KMS-11 (cell line): ENCODE measurements around the gene AEBP1.

ENCODE experiments used
- H2AFZ ChIP-seq: fragments of 200-600 bp; sonication (generic); 2 replicates; pipeline ENCODE4 v1.6.1; 2016; ENCODE audit warnings: antibody characterized with exemption, mixed run types, low read depth
- H3K27ac ChIP-seq: fragments of 200-600 bp; sonication (generic); 2 replicates; pipeline ENCODE4 v1.6.1; 2016; ENCODE audit warnings: mild to moderate bottlenecking, mixed run types
- H3K27me3 ChIP-seq: fragments of 200-600 bp; sonication (generic); 2 replicates; pipeline ENCODE4 v1.6.1; 2017; ENCODE audit warnings: mild to moderate bottlenecking, low read depth, mixed run types, moderate library complexity; ENCODE audit not compliant: insufficient read depth
- H3K36me3 ChIP-seq: fragments of 200-600 bp; sonication (generic); 2 replicates; pipeline ENCODE4 v1.6.1; 2017; ENCODE audit warnings: mild to moderate bottlenecking, mixed run types; ENCODE audit not compliant: insufficient read depth
- H3K4me1 ChIP-seq: fragments of 200-600 bp; sonication (generic); 2 replicates; pipeline ENCODE4 v1.6.1; 2016; ENCODE audit warnings: mild to moderate bottlenecking, low read depth, mixed run types; ENCODE audit not compliant: poor library complexity, severe bottlenecking
- H3K4me2 ChIP-seq: fragments of 200-600 bp; sonication (generic); 2 replicates; pipeline ENCODE4 v1.7.0; 2016; ENCODE audit warnings: mild to moderate bottlenecking, mixed run types
- H3K4me3 ChIP-seq: fragments of 200-600 bp; sonication (generic); IDR thresholded peaks from 2 replicates; pipeline ENCODE4 v1.6.1; 2017; ENCODE audit warnings: low read depth, low read length, mixed read lengths; ENCODE audit not compliant: insufficient read depth
- H3K79me2 ChIP-seq: fragments of 200-600 bp; sonication (generic); 2 replicates; pipeline ENCODE4 v1.6.1; 2016; ENCODE audit warnings: low read depth, mixed run types; ENCODE audit not compliant: insufficient read depth
- H3K9ac ChIP-seq: fragments of 200-600 bp; sonication (generic); 2 replicates; pipeline ENCODE4 v1.6.1; 2016; ENCODE audit warnings: mild to moderate bottlenecking, mixed run types
- H4K20me1 ChIP-seq: fragments of 200-600 bp; sonication (generic); 2 replicates; pipeline ENCODE4 v1.6.1; 2016; ENCODE audit warnings: mild to moderate bottlenecking, mixed run types; ENCODE audit not compliant: insufficient read depth
- CTCF ChIP-seq: fragments of 200-600 bp; sonication (generic); conservative IDR thresholded peaks from 2 replicates; pipeline ENCODE4 v1.6.1; 2017; ENCODE audit warnings: low read depth, mild to moderate bottlenecking, antibody characterized with exemption, low read length, moderate library complexity, mixed read lengths

Gene AEBP1

GRCh38 chr7:44086627-44087026 lies 17.5 kb upstream of the AEBP1 start:
- Histone ChIP-seq H3K27me3 (peaks cover 10% of the 10 kb centered on the region; the same call in 1 of the 2 replicates), H3K79me2 (no peaks in the 10 kb centered on the region), H3K36me3 (no peaks in the 10 kb centered on the region), H3K4me1 (peaks cover 4% of the 10 kb centered on the region), H3K4me3 (no peak overlapping the region), H4K20me1 (no peaks in the 10 kb centered on the region), H3K9ac (no peak overlapping the region), H3K4me2 (no peak overlapping the region), H2AFZ (no peak overlapping the region), H3K27ac (no peak overlapping the region)
- no peak for TF ChIP-seq CTCF

DNA sequence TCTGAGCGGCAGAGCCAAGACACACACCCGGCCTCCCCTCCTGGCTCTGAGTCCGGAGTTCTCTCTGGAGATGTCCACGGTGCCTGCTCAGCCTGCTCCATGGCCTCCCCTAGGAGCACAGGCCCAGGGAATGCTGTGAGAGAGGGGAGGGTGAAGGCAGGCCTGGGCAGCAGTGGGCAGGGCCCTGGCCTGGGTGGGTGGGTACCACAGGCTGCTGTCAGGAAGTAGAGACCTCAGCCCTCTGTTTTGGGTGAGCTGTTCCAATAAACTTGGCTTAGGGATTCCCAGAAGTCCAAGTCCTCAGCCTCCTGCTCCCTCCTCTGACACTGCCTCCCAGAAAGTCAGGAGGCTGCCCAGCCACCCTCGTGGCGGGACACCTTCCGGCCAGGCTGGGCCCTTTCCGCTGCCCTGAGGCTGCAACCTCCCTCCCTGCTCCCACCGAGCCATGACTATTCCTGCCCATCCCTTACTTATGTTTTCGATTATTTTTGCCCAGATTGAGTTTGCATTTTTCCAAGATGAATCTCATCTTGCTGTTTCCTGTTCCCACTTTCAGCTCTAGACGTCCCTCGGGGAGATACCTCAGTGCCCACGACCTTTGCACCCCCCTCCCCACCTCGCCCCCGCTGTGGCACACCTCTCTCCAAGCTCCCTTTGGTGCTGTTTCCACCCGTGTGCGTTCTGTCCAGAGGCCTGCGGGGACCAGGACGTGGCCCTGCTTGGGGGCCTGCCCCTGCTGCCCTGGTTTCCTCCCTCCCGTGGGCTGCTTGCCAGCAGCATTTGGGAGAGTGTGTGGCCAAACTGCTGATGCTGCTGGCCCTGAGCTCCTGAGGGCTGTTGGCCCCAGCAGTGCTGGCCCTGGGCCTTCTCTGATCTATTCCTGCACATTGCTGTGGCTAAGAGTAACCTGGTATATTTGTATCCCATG lies 16.0 kb upstream of the AEBP1 start:
- Histone ChIP-seq H3K4me3 (no peak overlapping the region), H4K20me1 (no peaks in the 10 kb centered on the region), H3K4me1 (peaks cover 1% of the 10 kb centered on the region), H3K27me3 (peaks cover 10% of the 10 kb centered on the region; the same call in 1 of the 2 replicates), H3K9ac (no peak overlapping the region), H3K27ac (no peak overlapping the region), H3K4me2 (no peak overlapping the region), H2AFZ (no peak overlapping the region), H3K36me3 (no peaks in the 10 kb centered on the region), H3K79me2 (no peaks in the 10 kb centered on the region)
- TF ChIP-seq CTCF: no peak

DNA sequence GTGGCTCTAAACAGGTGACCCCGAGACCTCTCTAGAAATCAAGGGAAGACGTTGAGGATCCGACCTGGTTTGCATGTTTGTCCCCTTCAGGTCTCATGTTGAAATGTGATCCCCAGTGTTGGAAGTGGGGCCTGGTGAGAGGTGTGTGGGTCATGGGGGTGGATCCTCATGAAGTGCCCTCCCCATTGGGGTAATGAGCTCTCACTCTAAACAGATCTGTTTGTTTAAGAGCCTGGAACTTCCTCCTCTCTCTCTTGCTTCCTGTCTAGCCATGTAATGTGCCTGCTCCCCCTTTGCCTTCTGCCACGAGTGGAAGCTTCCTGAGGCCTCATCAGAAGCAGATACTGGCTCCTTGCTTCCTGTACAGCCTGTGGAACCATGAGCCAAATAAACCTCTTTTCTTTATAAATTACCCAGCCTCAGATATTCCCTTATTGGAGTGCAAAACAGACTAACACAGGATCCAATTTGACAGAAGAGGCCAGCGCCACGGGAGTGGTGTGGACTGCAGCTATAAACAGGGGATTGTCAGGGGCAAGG lies 11.0 kb upstream of the AEBP1 start:
- H4K20me1 ChIP-seq: no peaks in the 10 kb centered on the region
- H3K27ac ChIP-seq: no peak overlapping the region
- H3K27me3 ChIP-seq: no peaks in the 10 kb centered on the region
- no peaks in the 10 kb centered on the region for H3K36me3 ChIP-seq
- no peak overlapping the region for H2AFZ ChIP-seq
- peaks cover 20% of the 10 kb centered on the region for H3K4me1 ChIP-seq
- TF ChIP-seq CTCF: no peak
- H3K4me3 ChIP-seq: no peak overlapping the region
- no peaks in the 10 kb centered on the region for H3K79me2 ChIP-seq
- no peak overlapping the region for H3K9ac ChIP-seq
- H3K4me2 ChIP-seq: no peak overlapping the region

- Histone ChIP-seq H3K27me3 (no peaks in the 10 kb centered on the region), H3K79me2 (no peaks in the 10 kb centered on the region), H3K4me1 (peaks cover 22% of the 10 kb centered on the region), H3K4me3 (no peak overlapping the region), H3K4me2 (no peak overlapping the region), H2AFZ (no peak overlapping the region), H4K20me1 (no peaks in the 10 kb centered on the region), H3K36me3 (no peaks in the 10 kb centered on the region), H3K9ac (no peak overlapping the region), H3K27ac (no peak overlapping the region)
- no peak for TF ChIP-seq CTCF
Observed at GRCh38 chr7:44094365-44094764, 9.8 kb upstream of the AEBP1 start.
